Right lobe of liver (tissue), 6 donors: ENCODE measurements around the gene GHSR. TPM values are rescaled to one million over a fixed set of nuclear protein-coding genes. Genes with fewer than 3 reads are reported as not detected.

Experiments
- ATAC-seq, 4 donors: fragments of 200-7000 bp; cut with Tn5 transposase; one replicate each; pipeline ENCODE4 v1.9.1; 2020; ENCODE audit warnings: mild to moderate bottlenecking in 4 of 4, moderate library complexity in 4 of 4
- DNase-seq, 3 donors: peaks; one replicate each; pipeline ENCODE4 v3.0.0-alpha.2; 2020
- H3K27ac ChIP-seq, 3 donors: fragments of 200-600 bp; one replicate each; pipeline ENCODE4 v1.8.0; 2022
- H3K27me3 ChIP-seq, 2 donors: fragments of 200-600 bp; one replicate each; pipeline ENCODE4 v1.8.0; 2022
- H3K36me3 ChIP-seq, 4 donors: fragments of 200-600 bp; sonication (generic) in 1 of 4; one replicate each; pipeline versions ENCODE4 v1.5.1 to v1.8.0; 2017 to 2022; ENCODE audit warnings: control low read depth in 1 of 4
- H3K4me1 ChIP-seq, 4 donors: fragments of 200-600 bp; sonication (generic) in 1 of 4; one replicate each; pipeline versions ENCODE4 v1.5.1 to v1.8.0; 2017 to 2022; ENCODE audit warnings: control low read depth in 1 of 4
- H3K4me3 ChIP-seq, 3 donors: fragments of 200-600 bp; one replicate each; pipeline ENCODE4 v1.8.0; 2022
- H3K9me3 ChIP-seq, 4 donors: fragments of 200-600 bp; sonication (generic) in 1 of 4; one replicate each; pipeline versions ENCODE4 v1.5.1 to v1.8.0; 2017 to 2022; ENCODE audit warnings: control low read depth in 1 of 4
- POLR2A ChIP-seq: fragments of 450-650 bp; IDR thresholded peaks from one replicate; pipeline ENCODE4 v1.6.1; 2017; ENCODE audit warnings: antibody characterized with exemption, mild to moderate bottlenecking
- WGBS: methylation state at CpG from one replicate; pipeline ENCODE4 v1.1.6; 2018; ENCODE audit warnings: low coverage, low lambda C conversion rate; ENCODE audit not compliant: insufficient coverage; ENCODE audit errors: missing lambda C conversion rate; 5-methylcytosine and 5-hydroxymethylcytosine counted together
- intact Hi-C, 2 donors: fragments of 100-400 bp; cut with DNase I; formaldehyde crosslinking; loops; one replicate each; pipeline versions ENCODE4 v1.11.2 to v1.14.1; 2022
- total RNA-seq, 6 experiments: library from RNA; depleted of rRNA in 2 of 6; stranded (reverse); fragments of >200 nt in 2 of 6; fragmentation: NEBNext Ultra II Directional in 3 of 6; extraction: Animal tissue kit (Norgen Biotek cat#: 25700) in 3 of 6; gene quantifications; one replicate each; pipeline versions ENCODE4 v1.1.0 to v1.2.4, GENCODE V29; 2016 to 2023
- TF ChIP-seq, protein P1 (sequence below), 4 donors: fragments of 200-600 bp in 3 of 4; fragments of 450-650 bp in 1 of 4; IDR thresholded peaks; one replicate each; pipeline versions ENCODE4 v1.5.1 to v1.8.0; 2016 to 2022; ENCODE audit warnings: antibody characterized with exemption in 4 of 4, mild to moderate bottlenecking in 2 of 4
- donor health status: DM: no; HTN: yes; CAD: no.
- donor health status: DM: no; HTN: no; CAD: no.
- donor health status: DM: no; HTN: no; CAD: no.
- donor health status: DM: no; HTN: yes; CAD: no.
- donor health status: DM: no; HTN: yes; CAD: no.

Gene GHSR
- total RNA-seq, 6 experiments from 2014 or later, result not detected

DNA sequence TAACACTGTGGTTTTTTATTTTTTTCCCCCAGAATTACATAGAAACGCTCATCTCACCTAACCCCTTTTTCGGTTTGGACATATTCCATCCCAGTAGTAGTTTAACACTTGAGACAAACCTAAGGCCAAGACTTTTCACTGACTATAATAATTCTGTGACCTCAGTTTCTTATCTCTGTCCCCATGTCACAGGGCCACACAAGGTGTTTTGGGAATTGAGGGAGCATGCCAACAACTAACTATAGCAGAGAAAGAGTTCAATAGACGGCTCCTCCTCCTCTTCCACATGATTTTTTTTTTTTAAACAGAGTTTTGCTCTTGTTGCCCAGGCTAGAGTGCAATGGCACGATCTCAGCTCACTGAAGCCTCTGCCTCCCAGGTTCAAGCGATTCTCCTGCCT, 27.4 kb upstream of the GHSR start:
- DNase-seq (no peak), ATAC-seq (no peak)
- Histone ChIP-seq H3K4me1 (no peaks in the 10 kb centered on the region), H3K4me3 (no peak overlapping the region), H3K36me3 (no peaks in the 10 kb centered on the region), H3K27ac (no peak overlapping the region), H3K9me3 (no peaks in the 10 kb centered on the region), H3K27me3 (no peaks in the 10 kb centered on the region)
- TF ChIP-seq, protein P1, sequence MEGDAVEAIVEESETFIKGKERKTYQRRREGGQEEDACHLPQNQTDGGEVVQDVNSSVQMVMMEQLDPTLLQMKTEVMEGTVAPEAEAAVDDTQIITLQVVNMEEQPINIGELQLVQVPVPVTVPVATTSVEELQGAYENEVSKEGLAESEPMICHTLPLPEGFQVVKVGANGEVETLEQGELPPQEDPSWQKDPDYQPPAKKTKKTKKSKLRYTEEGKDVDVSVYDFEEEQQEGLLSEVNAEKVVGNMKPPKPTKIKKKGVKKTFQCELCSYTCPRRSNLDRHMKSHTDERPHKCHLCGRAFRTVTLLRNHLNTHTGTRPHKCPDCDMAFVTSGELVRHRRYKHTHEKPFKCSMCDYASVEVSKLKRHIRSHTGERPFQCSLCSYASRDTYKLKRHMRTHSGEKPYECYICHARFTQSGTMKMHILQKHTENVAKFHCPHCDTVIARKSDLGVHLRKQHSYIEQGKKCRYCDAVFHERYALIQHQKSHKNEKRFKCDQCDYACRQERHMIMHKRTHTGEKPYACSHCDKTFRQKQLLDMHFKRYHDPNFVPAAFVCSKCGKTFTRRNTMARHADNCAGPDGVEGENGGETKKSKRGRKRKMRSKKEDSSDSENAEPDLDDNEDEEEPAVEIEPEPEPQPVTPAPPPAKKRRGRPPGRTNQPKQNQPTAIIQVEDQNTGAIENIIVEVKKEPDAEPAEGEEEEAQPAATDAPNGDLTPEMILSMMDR (IDR thresholded peaks at IDR 0.05), result no peak
- TF ChIP-seq POLR2A, result no peak
- 96% methylated on average over 5 of the region's 5 CpGs for WGBS
- intact Hi-C loops, result no loop called here

DNA sequence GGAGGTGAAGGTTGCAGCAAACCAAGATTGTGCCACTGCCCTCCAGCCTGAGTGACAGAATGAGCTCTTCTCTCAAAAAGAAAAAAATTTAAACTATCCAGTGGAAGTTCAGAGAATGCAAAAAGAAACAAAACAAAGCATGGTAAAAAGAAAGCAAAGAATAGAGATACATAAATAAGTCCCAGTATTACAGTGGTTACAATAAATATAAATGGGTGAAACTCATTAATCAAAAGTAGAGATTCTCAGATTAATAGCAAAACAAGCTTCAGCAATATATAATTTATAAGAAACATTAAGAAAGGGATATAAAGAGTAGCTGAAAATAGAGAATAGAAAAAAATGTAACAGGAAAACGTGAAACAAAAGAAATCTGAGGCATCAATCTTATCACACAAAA, 23.6 kb upstream of the GHSR start:
- DNase-seq, result no peak
- WGBS, result 55% methylated on average over 1 of the region's 1 CpG
- intact Hi-C loops, result no loop called here

DNA sequence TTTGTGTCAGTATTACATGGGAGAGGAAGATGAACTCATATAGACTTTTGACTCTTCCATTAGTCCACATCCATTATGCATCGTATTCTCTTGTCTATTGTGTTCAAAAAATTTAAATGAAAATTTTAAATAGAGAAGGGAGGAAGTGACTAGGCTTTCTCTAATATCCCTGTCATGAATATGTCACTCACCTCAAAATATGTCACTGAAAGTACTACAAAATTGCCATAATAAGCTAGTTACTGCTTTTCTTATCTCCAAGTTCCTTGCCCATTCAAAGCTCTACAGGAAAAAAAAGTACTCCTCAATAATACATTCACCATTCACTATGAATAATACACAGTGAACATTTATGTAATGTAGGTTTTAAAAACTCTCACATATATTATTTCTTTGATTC, 22.3 kb upstream of the GHSR start:
- no peaks in the 10 kb centered on the region for H3K4me1 ChIP-seq
- H3K27me3 ChIP-seq, result no peaks in the 10 kb centered on the region
- no peaks in the 10 kb centered on the region for H3K36me3 ChIP-seq
- TF ChIP-seq, protein P1 (IDR thresholded peaks at IDR 0.05), result no peak
- TF ChIP-seq POLR2A, result no peak
- no peak overlapping the region for H3K4me3 ChIP-seq
- no peak overlapping the region for H3K27ac ChIP-seq
- 77% methylated on average over 1 of the region's 1 CpG for WGBS
- DNase-seq (no peak), ATAC-seq (no peak)
- no peaks in the 10 kb centered on the region for H3K9me3 ChIP-seq
- intact Hi-C loops, result no loop called here

More for the DNA sequence above, 23.6 kb upstream of the GHSR start:
- no peaks in the 10 kb centered on the region for H3K9me3 ChIP-seq
- no peak overlapping the region for H3K4me3 ChIP-seq
- H3K27me3 ChIP-seq, result no peaks in the 10 kb centered on the region
- H3K4me1 ChIP-seq, result no peaks in the 10 kb centered on the region
- ATAC-seq, result no peak
- no peak for TF ChIP-seq POLR2A
- TF ChIP-seq, protein P1 (IDR thresholded peaks at IDR 0.05), result no peak
- H3K27ac ChIP-seq, result no peak overlapping the region
- no peaks in the 10 kb centered on the region for H3K36me3 ChIP-seq

DNA sequence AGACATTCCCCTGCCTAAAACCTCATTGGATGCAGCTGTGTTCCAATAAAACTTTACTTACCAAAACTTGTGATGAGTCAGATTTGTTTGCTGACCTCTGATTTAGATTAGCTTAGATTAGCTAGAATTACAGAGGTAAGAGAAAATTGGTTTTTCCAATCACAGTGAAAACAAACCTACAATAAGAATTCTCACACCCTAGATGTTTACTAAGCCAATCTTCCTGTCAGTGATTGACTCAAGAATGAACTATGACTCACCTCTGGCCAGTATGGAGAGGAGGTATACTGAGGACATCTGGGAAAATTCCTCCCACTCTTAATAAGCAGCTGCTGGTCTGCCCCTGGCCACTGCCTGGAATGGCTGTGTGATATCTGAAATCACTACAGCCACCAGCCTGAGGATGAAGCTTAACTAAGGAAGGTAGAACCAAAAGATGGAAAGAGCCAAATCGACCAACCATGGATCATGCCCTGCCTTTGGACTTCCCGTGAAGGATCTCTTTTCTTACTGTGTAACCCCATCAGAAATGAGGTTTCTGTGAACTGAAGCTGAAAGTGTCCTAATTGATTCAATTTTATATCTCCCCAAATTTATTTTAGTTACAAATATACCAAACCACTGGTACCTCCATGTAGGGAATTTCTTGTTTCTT, 19.0 kb upstream of the GHSR start:
- Histone ChIP-seq H3K27ac (no peak overlapping the region), H3K27me3 (no peaks in the 10 kb centered on the region), H3K36me3 (no peaks in the 10 kb centered on the region), H3K9me3 (no peaks in the 10 kb centered on the region), H3K4me3 (no peak overlapping the region), H3K4me1 (no peaks in the 10 kb centered on the region)
- 88% methylated on average over 2 of the region's 2 CpGs for WGBS
- intact Hi-C loops, result no loop called here
- DNase-seq (no peak), ATAC-seq (peak in 1 of 4 donors; percentile 39)
- TF ChIP-seq POLR2A, result no peak
- TF ChIP-seq, protein P1 (IDR thresholded peaks at IDR 0.05), result no peak
